Measurements from ENCODE around the gene TLN1.
A peak's percentile ranks its signal among the peaks of the same experiment; 100 is the strongest.

Gene TLN1

DNA sequence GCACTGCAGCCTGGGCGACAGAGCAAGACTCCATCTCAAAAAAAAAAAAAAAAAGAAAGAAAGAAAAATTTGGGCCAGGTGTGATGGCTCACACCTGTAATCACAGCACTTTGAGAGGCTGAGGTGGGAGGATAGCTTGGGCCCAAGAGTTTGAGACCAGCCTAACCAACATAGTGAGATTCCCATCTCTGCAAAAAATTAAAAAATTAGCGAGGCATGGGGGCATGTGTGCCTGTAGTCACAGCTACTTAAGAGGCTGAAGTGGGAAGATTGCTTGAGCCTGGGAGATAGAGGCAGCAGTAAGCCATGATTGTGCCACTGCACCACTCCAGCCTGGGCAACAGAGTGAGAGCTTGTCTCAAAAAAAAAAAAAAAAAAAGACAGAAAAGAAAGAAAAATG lies 78.4 kb downstream of the TLN1 start:
- ChIA-PET POLR2A (interaction anchor here (0.6 kb wide), 1 partner anchor 54 kb away, joined by 3 read pairs; no protein-coding TSS in a partner anchor), CTCF (interaction anchor here (0.7 kb wide), 1 partner anchor 1642 kb away, joined by 3 read pairs; no protein-coding TSS in a partner anchor)
- H3K36me3 ChIP-seq (ENCODE audit: control insufficient read depth in 2 of 2, insufficient read depth in 1 of 2, low read length in 2 of 2), result no peaks in the 10 kb centered on the region
- no peaks in the 10 kb centered on the region for H3K4me1 ChIP-seq (ENCODE audit: control insufficient read depth, insufficient read depth, low read length)
- TF ChIP-seq, protein P1, sequence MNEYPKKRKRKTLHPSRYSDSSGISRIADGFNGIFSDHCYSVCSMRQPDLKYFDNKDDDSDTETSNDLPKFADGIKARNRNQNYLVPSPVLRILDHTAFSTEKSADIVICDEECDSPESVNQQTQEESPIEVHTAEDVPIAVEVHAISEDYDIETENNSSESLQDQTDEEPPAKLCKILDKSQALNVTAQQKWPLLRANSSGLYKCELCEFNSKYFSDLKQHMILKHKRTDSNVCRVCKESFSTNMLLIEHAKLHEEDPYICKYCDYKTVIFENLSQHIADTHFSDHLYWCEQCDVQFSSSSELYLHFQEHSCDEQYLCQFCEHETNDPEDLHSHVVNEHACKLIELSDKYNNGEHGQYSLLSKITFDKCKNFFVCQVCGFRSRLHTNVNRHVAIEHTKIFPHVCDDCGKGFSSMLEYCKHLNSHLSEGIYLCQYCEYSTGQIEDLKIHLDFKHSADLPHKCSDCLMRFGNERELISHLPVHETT (tag by site-specific recombination; IDR thresholded peaks at IDR 0.05), result no peak
- TF ChIP-seq, protein P2, sequence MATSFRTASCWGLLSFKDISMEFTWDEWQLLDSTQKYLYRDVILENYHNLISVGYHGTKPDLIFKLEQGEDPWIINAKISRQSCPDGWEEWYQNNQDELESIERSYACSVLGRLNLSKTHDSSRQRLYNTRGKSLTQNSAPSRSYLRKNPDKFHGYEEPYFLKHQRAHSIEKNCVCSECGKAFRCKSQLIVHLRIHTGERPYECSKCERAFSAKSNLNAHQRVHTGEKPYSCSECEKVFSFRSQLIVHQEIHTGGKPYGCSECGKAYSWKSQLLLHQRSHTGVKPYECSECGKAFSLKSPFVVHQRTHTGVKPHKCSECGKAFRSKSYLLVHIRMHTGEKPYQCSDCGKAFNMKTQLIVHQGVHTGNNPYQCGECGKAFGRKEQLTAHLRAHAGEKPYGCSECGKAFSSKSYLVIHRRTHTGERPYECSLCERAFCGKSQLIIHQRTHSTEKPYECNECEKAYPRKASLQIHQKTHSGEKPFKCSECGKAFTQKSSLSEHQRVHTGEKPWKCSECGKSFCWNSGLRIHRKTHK (tag by site-specific recombination; IDR thresholded peaks at IDR 0.05), result no peak
- H3K4me3 ChIP-seq (ENCODE audit: low read depth, low read length), result no peak overlapping the region
- H3K9me3 ChIP-seq (ENCODE audit: control insufficient read depth, insufficient read depth, low read depth, low read length), result no peaks in the 10 kb centered on the region
- H3K27ac ChIP-seq (ENCODE audit: extremely low read depth, low read depth, low read length), result no peak overlapping the region

DNA sequence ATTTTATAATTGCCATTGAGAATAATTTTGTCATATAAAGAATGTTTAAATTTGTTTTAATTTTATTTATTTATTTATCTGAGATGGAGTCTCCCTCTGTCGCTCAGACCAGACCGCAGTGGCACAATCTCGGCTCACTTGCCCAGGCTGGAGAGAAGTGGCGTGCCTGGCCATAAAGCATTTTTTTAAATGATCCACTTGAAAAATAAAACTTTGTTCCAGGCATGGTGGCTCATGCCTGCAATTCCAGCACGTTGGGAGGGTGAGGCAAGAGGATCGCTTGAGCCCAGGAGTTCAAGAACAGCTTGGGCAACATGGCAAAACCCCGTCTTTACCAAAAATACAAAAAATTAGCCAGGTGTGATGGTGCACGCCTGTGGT lies 79.2 kb downstream of the TLN1 start:
- POLR2A ChIA-PET, result interaction anchor here (0.6 to 1.5 kb wide), 3 partner anchors 12 to 1900 kb away, joined by 3 to 5 read pairs (median 4); partner anchors contain the start of gene ARHGEF39
- Histone ChIP-seq H3K9me3 (ENCODE audit: control insufficient read depth, insufficient read depth, low read depth, low read length) (no peaks in the 10 kb centered on the region), H3K36me3 (ENCODE audit: control insufficient read depth in 2 of 2, insufficient read depth in 1 of 2, low read length in 2 of 2) (no peaks in the 10 kb centered on the region), H3K4me1 (ENCODE audit: control insufficient read depth, insufficient read depth, low read length) (no peaks in the 10 kb centered on the region), H3K27ac (ENCODE audit: extremely low read depth, low read depth, low read length) (no peak overlapping the region), H3K4me3 (ENCODE audit: low read depth, low read length) (no peak overlapping the region)
- no peak for TF ChIP-seq SP3 (tag by site-specific recombination; IDR thresholded peaks at IDR 0.05)
- TF ChIP-seq, protein P3, sequence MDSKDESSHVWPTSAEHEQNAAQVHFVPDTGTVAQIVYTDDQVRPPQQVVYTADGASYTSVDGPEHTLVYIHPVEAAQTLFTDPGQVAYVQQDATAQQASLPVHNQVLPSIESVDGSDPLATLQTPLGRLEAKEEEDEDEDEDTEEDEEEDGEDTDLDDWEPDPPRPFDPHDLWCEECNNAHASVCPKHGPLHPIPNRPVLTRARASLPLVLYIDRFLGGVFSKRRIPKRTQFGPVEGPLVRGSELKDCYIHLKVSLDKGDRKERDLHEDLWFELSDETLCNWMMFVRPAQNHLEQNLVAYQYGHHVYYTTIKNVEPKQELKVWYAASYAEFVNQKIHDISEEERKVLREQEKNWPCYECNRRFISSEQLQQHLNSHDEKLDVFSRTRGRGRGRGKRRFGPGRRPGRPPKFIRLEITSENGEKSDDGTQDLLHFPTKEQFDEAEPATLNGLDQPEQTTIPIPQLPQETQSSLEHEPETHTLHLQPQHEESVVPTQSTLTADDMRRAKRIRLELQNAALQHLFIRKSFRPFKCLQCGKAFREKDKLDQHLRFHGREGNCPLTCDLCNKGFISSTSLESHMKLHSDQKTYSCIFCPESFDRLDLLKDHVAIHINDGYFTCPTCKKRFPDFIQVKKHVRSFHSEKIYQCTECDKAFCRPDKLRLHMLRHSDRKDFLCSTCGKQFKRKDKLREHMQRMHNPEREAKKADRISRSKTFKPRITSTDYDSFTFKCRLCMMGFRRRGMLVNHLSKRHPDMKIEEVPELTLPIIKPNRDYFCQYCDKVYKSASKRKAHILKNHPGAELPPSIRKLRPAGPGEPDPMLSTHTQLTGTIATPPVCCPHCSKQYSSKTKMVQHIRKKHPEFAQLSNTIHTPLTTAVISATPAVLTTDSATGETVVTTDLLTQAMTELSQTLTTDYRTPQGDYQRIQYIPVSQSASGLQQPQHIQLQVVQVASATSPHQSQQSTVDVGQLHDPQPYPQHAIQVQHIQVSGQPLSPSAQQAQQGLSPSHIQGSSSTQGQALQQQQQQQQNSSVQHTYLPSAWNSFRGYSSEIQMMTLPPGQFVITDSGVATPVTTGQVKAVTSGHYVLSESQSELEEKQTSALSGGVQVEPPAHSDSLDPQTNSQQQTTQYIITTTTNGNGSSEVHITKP (tag by site-specific recombination; IDR thresholded peaks at IDR 0.05), result peak; percentile 8; the same call in 1 of the 2 replicates
- CTCF ChIA-PET, result no interaction called here

DNA sequence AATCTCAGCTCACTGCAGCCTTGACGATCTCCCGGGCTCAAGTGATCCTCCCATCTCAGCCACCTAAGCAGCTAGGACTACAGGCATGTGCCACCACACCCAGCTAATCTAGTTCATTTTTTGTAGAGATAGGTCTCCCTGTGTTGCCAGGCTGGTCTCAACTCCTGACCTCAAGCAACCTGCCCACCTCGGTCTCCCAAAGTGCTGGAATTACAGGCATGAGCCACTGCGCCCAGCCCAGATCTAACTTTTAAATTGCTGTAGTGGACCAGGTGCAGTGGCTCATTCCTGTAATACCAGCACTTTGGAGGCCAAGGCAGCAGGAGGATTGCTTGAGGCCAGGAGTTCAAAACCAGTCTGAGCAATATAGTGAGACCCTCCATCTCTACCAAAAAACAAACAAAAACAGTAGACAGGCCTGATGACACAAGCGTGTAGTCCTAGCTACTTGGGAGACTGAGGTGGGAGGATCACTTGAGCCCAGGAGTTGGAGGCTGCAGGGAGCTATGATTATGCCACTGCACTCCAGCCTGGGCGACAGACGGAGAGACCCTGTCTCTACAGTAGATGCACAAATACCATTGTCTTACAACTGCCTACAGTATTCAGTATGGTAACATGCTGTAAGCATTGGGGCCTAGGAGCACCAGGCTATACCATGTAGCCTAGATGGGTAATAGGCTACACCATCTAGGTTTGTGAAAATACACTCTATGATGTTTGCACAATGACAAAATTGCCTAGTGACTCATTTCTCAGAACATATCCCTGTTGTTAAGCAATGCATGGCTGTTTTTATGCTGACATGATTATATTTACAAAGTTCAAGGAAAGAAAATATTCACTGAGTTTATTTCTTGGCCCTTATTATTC lies 79.8 kb downstream of the TLN1 start:
- Histone ChIP-seq H3K4me1 (ENCODE audit: control insufficient read depth, insufficient read depth, low read length) (no peaks in the 10 kb centered on the region), H3K9me3 (ENCODE audit: control insufficient read depth, insufficient read depth, low read depth, low read length) (no peaks in the 10 kb centered on the region), H3K27ac (ENCODE audit: extremely low read depth, low read depth, low read length) (no peak overlapping the region), H3K4me3 (ENCODE audit: low read depth, low read length) (no peak overlapping the region), H3K36me3 (ENCODE audit: control insufficient read depth in 2 of 2, insufficient read depth in 1 of 2, low read length in 2 of 2) (no peaks in the 10 kb centered on the region)
- POLR2A ChIA-PET, result interaction anchor here (0.6 to 1.5 kb wide), 4 partner anchors 13 to 1901 kb away, joined by 3 to 5 read pairs (median 4); partner anchors contain the start of gene ARHGEF39
- CTCF ChIA-PET, result no interaction called here
- TF ChIP-seq ZFP3 (tag by site-specific recombination; IDR thresholded peaks at IDR 0.05; ENCODE audit: low read depth) (no peak), ZNF768 (tag by site-specific recombination; IDR thresholded peaks at IDR 0.05) (no peak), ZNF629 (tag by site-specific recombination; IDR thresholded peaks at IDR 0.05) (0 out of 2 replicates have a peak, but pooled peaks have one; percentile 21), ZNF211 (tag by site-specific recombination; IDR thresholded peaks at IDR 0.05; ENCODE audit: low read depth) (no peak), ZNF140 (tag by site-specific recombination; IDR thresholded peaks at IDR 0.05) (no peak), ZNF555 (tag by site-specific recombination; conservative IDR thresholded peaks at IDR 0.05) (no peak), MEIS1 (CRISPR knock-in tag; IDR thresholded peaks at IDR 0.05; ENCODE audit: borderline replicate concordance) (no peak), ZNF132 (tag by site-specific recombination; IDR thresholded peaks at IDR 0.05; ENCODE audit: borderline replicate concordance) (no peak)
- TF ChIP-seq, protein P4, sequence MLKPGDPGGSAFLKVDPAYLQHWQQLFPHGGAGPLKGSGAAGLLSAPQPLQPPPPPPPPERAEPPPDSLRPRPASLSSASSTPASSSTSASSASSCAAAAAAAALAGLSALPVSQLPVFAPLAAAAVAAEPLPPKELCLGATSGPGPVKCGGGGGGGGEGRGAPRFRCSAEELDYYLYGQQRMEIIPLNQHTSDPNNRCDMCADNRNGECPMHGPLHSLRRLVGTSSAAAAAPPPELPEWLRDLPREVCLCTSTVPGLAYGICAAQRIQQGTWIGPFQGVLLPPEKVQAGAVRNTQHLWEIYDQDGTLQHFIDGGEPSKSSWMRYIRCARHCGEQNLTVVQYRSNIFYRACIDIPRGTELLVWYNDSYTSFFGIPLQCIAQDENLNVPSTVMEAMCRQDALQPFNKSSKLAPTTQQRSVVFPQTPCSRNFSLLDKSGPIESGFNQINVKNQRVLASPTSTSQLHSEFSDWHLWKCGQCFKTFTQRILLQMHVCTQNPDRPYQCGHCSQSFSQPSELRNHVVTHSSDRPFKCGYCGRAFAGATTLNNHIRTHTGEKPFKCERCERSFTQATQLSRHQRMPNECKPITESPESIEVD (tag by site-specific recombination; IDR thresholded peaks at IDR 0.05), result no peak
- TF ChIP-seq, protein P5, sequence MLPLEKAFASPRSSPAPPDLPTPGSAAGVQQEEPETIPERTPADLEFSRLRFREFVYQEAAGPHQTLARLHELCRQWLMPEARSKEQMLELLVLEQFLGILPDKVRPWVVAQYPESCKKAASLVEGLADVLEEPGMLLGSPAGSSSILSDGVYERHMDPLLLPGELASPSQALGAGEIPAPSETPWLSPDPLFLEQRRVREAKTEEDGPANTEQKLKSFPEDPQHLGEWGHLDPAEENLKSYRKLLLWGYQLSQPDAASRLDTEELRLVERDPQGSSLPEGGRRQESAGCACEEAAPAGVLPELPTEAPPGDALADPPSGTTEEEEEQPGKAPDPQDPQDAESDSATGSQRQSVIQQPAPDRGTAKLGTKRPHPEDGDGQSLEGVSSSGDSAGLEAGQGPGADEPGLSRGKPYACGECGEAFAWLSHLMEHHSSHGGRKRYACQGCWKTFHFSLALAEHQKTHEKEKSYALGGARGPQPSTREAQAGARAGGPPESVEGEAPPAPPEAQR (tag by site-specific recombination; IDR thresholded peaks at IDR 0.05), result no peak
- TF ChIP-seq, protein P3 (tag by site-specific recombination; IDR thresholded peaks at IDR 0.05), result peak; percentile 94
